ENCODE measurements around the gene ATAD3A. TPM values are rescaled to one million over a fixed set of nuclear protein-coding genes. Genes with fewer than 3 reads are reported as not detected.
"Not testable (repeated sequence)": the region's sequence is repeated elsewhere in the genome, so short reads cannot be mapped to it uniquely, and the experiment has no call there.

The ATAD3A gene
- total RNA-seq, 3 donors from 2014 or later (not counting 1 experiment from before 2014, with no cell fraction given): 17.3 to 37.3 (median 22.2) TPM

GRCh38 chr1:1556505-1556904, 44.5 kb downstream of the ATAD3A start:
- H3K4me3 ChIP-seq (ENCODE audit: low read length): no peak overlapping the region
- ATAC-seq (no peak), DNase-seq (no peak)
- Mint-ChIP-seq H3K27ac (no peak overlapping the region), H3K9me3 (no peaks in the 10 kb centered on the region), H3K4me3 (no peak overlapping the region), H3K4me1 (peaks cover 5 to 14% of the 10 kb centered on the region in 2 donors), H3K36me3 (no peaks in the 10 kb centered on the region), H3K27me3 (ENCODE audit: low read depth in 2 of 2) (no peaks in the 10 kb centered on the region)
- TF ChIP-seq, protein P1, sequence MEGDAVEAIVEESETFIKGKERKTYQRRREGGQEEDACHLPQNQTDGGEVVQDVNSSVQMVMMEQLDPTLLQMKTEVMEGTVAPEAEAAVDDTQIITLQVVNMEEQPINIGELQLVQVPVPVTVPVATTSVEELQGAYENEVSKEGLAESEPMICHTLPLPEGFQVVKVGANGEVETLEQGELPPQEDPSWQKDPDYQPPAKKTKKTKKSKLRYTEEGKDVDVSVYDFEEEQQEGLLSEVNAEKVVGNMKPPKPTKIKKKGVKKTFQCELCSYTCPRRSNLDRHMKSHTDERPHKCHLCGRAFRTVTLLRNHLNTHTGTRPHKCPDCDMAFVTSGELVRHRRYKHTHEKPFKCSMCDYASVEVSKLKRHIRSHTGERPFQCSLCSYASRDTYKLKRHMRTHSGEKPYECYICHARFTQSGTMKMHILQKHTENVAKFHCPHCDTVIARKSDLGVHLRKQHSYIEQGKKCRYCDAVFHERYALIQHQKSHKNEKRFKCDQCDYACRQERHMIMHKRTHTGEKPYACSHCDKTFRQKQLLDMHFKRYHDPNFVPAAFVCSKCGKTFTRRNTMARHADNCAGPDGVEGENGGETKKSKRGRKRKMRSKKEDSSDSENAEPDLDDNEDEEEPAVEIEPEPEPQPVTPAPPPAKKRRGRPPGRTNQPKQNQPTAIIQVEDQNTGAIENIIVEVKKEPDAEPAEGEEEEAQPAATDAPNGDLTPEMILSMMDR (IDR thresholded peaks at IDR 0.05): no peak
- H3K27me3 ChIP-seq (ENCODE audit: control insufficient read depth, insufficient read depth, low read length): no peaks in the 10 kb centered on the region
- H3K27ac ChIP-seq (ENCODE audit: low read length): no peak overlapping the region
- WGBS (ENCODE audit: insufficient coverage): 98% methylated on average over 6 of the region's 6 CpGs
- intact Hi-C loops (cut with micrococcal nuclease): no loop called here
- peaks cover 6% of the 10 kb centered on the region for H3K4me1 ChIP-seq (ENCODE audit: control insufficient read depth, insufficient read depth, low read length)
- peaks cover 10% of the 10 kb centered on the region for H3K36me3 ChIP-seq (ENCODE audit: control insufficient read depth, insufficient read depth, low read length)
- H3K9me3 ChIP-seq (ENCODE audit: control insufficient read depth, insufficient read depth, low read length): no peaks in the 10 kb centered on the region

DNA sequence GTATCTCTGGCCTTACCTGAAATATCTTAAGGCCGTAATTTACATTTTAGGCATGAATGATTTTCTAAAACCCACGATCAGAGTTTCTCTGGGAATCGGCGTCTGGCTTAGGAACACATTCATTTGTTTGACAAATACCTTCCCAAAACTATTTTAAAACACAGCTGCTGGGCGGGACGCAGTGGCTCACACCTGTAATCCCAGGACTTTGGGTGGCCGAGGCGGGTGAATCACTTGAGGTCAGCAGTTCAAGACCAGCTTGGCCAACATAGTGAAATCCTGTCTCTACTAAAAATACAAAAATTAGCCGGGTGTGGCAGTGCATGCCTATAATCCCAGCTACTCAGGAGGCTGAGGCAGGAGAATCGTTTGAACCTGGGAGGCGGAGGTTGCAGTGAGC, 45.0 kb downstream of the ATAD3A start:
- H3K36me3 Mint-ChIP-seq; H3K4me3 ChIP-seq (ENCODE audit: low read length); H3K27ac ChIP-seq (ENCODE audit: low read length); H3K9me3 ChIP-seq (ENCODE audit: control insufficient read depth, insufficient read depth, low read length); H3K4me1 ChIP-seq (ENCODE audit: control insufficient read depth, insufficient read depth, low read length); intact Hi-C loops (cut with micrococcal nuclease); H3K27ac Mint-ChIP-seq; H3K9me3 Mint-ChIP-seq; DNase-seq; ATAC-seq; H3K27me3 ChIP-seq (ENCODE audit: control insufficient read depth, insufficient read depth, low read length); H3K4me3 Mint-ChIP-seq; H3K27me3 Mint-ChIP-seq (ENCODE audit: low read depth in 2 of 2): not testable (repeated sequence)
- H3K36me3 ChIP-seq (ENCODE audit: control insufficient read depth, insufficient read depth, low read length): peaks cover 15% of the 10 kb centered on the region
- H3K4me1 Mint-ChIP-seq: peaks cover 5 to 19% of the 10 kb centered on the region in 2 donors
- WGBS (ENCODE audit: insufficient coverage): 95% methylated on average over 11 of the region's 11 CpGs

- H3K9me3 Mint-ChIP-seq; H3K36me3 Mint-ChIP-seq; H3K9me3 ChIP-seq (ENCODE audit: control insufficient read depth, insufficient read depth, low read length); H3K27me3 Mint-ChIP-seq (ENCODE audit: low read depth in 2 of 2); H3K4me3 Mint-ChIP-seq; DNase-seq; H3K4me1 ChIP-seq (ENCODE audit: control insufficient read depth, insufficient read depth, low read length); ATAC-seq; H3K4me3 ChIP-seq (ENCODE audit: low read length); intact Hi-C loops (cut with micrococcal nuclease); H3K27me3 ChIP-seq (ENCODE audit: control insufficient read depth, insufficient read depth, low read length); H3K27ac ChIP-seq (ENCODE audit: low read length): not testable (repeated sequence)
- WGBS (ENCODE audit: insufficient coverage): 92% methylated on average over 7 of the region's 7 CpGs
- peaks cover 5 to 20% of the 10 kb centered on the region in 2 donors for H3K4me1 Mint-ChIP-seq
- peak overlapping the region in 1 of 2 donors; percentile 45 for H3K27ac Mint-ChIP-seq
- H3K36me3 ChIP-seq (ENCODE audit: control insufficient read depth, insufficient read depth, low read length): peaks cover 22% of the 10 kb centered on the region
These were observed 45.7 kb downstream of the ATAD3A start for GRCh38 chr1:1557688-1558087.

- Histone ChIP-seq H3K4me1 (ENCODE audit: control insufficient read depth, insufficient read depth, low read length) (peaks cover 6% of the 10 kb centered on the region), H3K27ac (ENCODE audit: low read length) (no peak overlapping the region), H3K27me3 (ENCODE audit: control insufficient read depth, insufficient read depth, low read length) (no peaks in the 10 kb centered on the region), H3K4me3 (ENCODE audit: low read length) (no peak overlapping the region), H3K9me3 (ENCODE audit: control insufficient read depth, insufficient read depth, low read length) (no peaks in the 10 kb centered on the region), H3K36me3 (ENCODE audit: control insufficient read depth, insufficient read depth, low read length) (peaks cover 30% of the 10 kb centered on the region)
- no peaks in the 10 kb centered on the region for H3K9me3 Mint-ChIP-seq
- 67% methylated on average over 4 of the region's 4 CpGs for WGBS (ENCODE audit: insufficient coverage)
- peaks cover 5 to 20% of the 10 kb centered on the region in 2 donors for H3K4me1 Mint-ChIP-seq
- no peak overlapping the region for H3K4me3 Mint-ChIP-seq
- DNase-seq (no peak), ATAC-seq (no peak)
- peak overlapping the region; percentile 31 to 45 for H3K27ac Mint-ChIP-seq
- TF ChIP-seq, protein P1 (IDR thresholded peaks at IDR 0.05): no peak
- no peaks in the 10 kb centered on the region for H3K36me3 Mint-ChIP-seq
- H3K27me3 Mint-ChIP-seq (ENCODE audit: low read depth in 2 of 2): no peaks in the 10 kb centered on the region
- intact Hi-C loops (cut with micrococcal nuclease): no loop called here
These were observed 46.6 kb downstream of the ATAD3A start for GRCh38 chr1:1558591-1558990.

Data from natural killer cell (primary cell).